Omental fat pad (tissue), 4 donors: ENCODE results near the gene AHNAK2. TPM values are rescaled to one million over a fixed set of nuclear protein-coding genes. Genes with fewer than 3 reads are reported as not detected.
A peak's percentile ranks its signal among the peaks of the same experiment; 100 is the strongest.

Experiments used
- ATAC-seq: fragments of 150-250 bp; one replicate; pipeline ENCODE4 v1.9.1; 2016; ENCODE audit warnings: mild to moderate bottlenecking, moderate library complexity; ENCODE audit not compliant: low FRiP score
- DNase-seq: peaks from one replicate; pipeline ENCODE4 v3.0.0-alpha.2; 2019; ENCODE audit warnings: low spot score
- CTCF ChIP-seq, 3 donors: fragments of 450-650 bp; IDR thresholded peaks; one replicate each; pipeline ENCODE4 v1.5.1; 2016 to 2017; ENCODE audit warnings: antibody characterized with exemption in 3 of 3, mild to moderate bottlenecking in 3 of 3, moderate library complexity in 2 of 3
- total RNA-seq, 4 donors: library from RNA; depleted of rRNA; stranded (reverse); fragments of >200 nt; gene quantifications; one replicate each; pipeline ENCODE4 v1.1.0, GENCODE V29; 2016

Gene AHNAK2
- total RNA-seq, 4 donors from 2014 or later: 18.6 to 44.5 (median 34.2) TPM

- TF ChIP-seq CTCF (IDR thresholded peaks at IDR 0.05): no peak
- no peak for ATAC-seq
- DNase-seq: no peak
These were observed 6.5 kb downstream of the AHNAK2 start for GRCh38 chr14:104971447-104972240.

- TF ChIP-seq CTCF (IDR thresholded peaks at IDR 0.05): no peak
- ATAC-seq: peak; percentile 22
- no peak for DNase-seq
These were observed 7.7 kb downstream of the AHNAK2 start for GRCh38 chr14:104970231-104971068.

DNA sequence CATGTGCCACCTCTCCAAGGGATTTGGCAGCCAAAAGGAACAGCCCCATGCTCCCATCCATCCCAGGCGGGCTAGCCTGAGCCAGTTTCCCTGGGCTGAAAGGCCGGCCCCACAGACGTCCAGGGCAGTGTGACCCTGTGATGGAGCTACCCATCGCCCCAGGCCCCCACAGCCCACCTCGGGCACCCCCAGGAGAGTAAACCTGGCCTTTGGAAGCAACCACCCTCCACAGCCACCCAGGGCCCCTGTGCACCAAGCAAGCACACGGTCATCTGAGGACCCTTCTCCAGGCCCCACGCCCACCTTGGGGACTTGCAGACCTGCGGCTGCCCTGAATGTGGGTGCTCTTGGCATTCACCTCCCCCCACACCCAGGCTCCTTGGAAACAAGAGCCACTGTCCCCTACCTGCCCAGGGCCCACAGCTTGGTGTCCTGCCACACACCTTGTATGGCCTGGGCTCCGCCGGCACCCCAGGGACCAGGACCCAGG is 8.4 kb downstream of the AHNAK2 start:
- no peak for ATAC-seq

GRCh38 chr14:104968541-104969401 is 9.4 kb downstream of the AHNAK2 start:
- DNase-seq (no peak), ATAC-seq (no peak)
- no peak for TF ChIP-seq CTCF (IDR thresholded peaks at IDR 0.05)

More for the DNA sequence above, 8.4 kb downstream of the AHNAK2 start:
- DNase-seq: no peak
- TF ChIP-seq CTCF (IDR thresholded peaks at IDR 0.05): no peak

DNA sequence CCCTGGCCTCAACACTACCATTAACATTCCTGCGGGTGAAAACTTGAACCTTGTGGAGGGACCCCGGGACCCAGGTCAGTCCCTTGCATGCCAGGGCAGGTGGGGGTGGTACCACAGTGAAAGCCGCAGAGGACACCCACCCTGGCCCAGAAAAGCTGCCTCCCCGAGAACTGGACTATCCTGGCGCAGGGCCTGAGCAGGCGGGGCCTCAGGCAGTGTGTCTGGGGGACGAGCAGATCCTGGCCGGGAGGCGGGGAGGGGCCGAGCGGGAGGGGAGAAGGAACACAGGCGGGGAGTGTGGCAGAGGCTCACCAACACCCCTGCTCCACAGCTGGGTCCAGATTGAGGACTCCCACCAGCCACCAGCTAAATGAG is 10.0 kb downstream of the AHNAK2 start:
- TF ChIP-seq CTCF (IDR thresholded peaks at IDR 0.05): no peak
- no peak for DNase-seq
- peak; percentile 26 for ATAC-seq

GRCh38 chr14:104967386-104968152 is 10.6 kb downstream of the AHNAK2 start:
- no peak for TF ChIP-seq CTCF (IDR thresholded peaks at IDR 0.05)
- DNase-seq (no peak), ATAC-seq (peak; percentile 33)
